HTR-8/SVneo (cell line): ENCODE results near the gene SLC6A5.
A peak's percentile ranks its signal among the peaks of the same experiment; 100 is the strongest.
"Not testable (repeated sequence)": the region's sequence is repeated elsewhere in the genome, so short reads cannot be mapped to it uniquely, and the experiment has no call there.

Experiments used
- DNase-seq: peaks from one replicate; pipeline ENCODE4 v3.0.0; 2011; ENCODE audit warnings: low spot score, mixed read lengths; ENCODE audit not compliant: insufficient read length
- FAIRE-seq: peaks from 2 replicates; lab custom pipeline; 2011; peaks lifted over from hg19 to GRCh38; lab: Jason Lieb, UNC

SLC6A5 gene

GRCh38 chr11:20599221-20600019, at the start of gene SLC6A5:
TSS of gene SLC6A5 (plus strand) at chr11:20599608. CDS start at chr11:20599673, 65 bp downstream.
- DNase-seq (peak; percentile 48), FAIRE-seq (no peak)

GRCh38 chr11:20551096-20551495, 48.3 kb upstream of the SLC6A5 start:
- FAIRE-seq (no peak), DNase-seq (no peak)

- DNase-seq (no peak), FAIRE-seq (no peak)
Observed at GRCh38 chr11:20555783-20556182, 43.6 kb upstream of the SLC6A5 start.

- not testable (repeated sequence) for DNase-seq, FAIRE-seq
Observed at GRCh38 chr11:20556396-20556795, 43.0 kb upstream of the SLC6A5 start.

DNA sequence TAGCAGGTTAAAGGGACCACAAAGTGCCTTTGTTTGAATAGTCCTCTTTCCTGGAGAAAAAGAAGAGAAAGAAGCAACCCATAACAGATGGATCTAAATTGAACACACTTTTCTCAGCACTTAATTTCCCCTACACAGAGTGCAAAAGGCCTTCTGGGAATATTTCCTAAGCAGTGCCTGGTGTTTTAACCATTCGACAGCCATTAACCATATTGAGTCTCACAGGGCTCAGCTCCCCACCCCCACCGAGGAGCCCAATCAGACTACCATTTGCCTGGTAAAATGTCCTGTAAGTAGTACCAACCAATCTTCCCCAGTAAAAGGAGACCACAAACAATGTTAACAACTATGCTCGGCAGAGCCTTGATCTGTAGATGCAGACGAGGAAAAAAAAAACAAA, 40.7 kb upstream of the SLC6A5 start:
- FAIRE-seq: no peak
- DNase-seq: no peak

- DNase-seq (no peak), FAIRE-seq (no peak)
Observed at GRCh38 chr11:20559523-20560300, 39.7 kb upstream of the SLC6A5 start.

DNA sequence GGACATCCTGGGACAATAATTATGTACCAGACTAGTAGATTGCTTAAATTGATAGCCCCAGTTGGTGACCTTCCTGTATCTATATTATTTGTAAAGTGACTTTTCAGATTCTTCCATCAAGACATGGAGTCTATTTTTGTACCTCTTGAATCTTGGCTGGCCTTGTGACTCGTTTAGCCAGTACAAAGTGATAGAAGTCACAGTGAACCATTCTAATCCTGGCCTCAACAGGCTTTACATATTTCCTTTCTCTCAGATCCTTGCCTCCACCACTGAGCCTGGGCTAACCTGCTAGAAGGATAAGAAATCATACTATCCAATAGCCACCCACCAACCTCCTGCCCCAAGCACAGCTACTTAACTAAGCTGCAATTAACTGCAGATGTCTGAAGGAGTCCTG, 37.5 kb upstream of the SLC6A5 start:
- DNase-seq (no peak), FAIRE-seq (no peak)

DNA sequence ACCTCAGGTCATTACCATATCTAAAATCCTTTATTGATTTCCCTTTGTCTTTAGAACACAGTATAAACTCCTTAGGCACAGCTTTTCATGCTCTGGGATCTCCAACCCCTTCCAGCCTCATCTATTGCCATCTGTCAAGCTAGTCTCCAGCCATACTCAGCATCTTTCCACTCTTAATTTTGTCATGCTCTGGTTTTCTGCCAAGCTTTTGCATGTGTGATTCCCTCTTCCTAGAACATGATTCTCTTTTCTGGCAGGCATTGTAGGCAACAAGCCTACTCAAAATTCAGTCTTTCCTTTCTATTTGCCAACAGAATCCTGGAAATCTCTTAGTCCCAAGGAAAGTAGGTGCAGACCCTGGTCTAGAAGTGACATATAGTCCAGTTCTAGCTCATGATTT, 35.5 kb upstream of the SLC6A5 start:
- no peak for FAIRE-seq
- DNase-seq: no peak

- DNase-seq (no peak), FAIRE-seq (no peak)
Observed at GRCh38 chr11:20564846-20565635, 34.4 kb upstream of the SLC6A5 start.

DNA sequence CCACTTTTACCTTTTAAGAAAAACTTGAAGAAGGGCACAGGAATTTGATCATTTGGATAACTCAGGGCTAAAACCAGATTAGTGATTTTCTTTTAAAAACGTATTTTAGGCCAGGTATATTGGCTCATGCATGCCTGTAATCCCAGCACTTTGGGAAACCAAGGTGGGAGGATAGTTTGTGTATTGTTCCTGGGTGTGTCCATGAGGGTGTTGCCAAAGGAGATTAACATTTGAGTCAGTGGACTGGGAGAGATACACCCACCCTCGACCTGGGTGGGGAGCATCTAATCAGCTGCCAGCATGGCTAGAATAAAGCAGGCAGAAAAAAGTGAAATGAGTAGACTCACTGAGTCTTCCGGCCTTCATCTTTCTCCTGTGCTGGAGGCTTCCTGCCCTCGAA, 33.3 kb upstream of the SLC6A5 start:
- not testable (repeated sequence) for DNase-seq, FAIRE-seq

- no peak for FAIRE-seq
- no peak for DNase-seq
Observed at GRCh38 chr11:20566591-20567434, 32.6 kb upstream of the SLC6A5 start.

DNA sequence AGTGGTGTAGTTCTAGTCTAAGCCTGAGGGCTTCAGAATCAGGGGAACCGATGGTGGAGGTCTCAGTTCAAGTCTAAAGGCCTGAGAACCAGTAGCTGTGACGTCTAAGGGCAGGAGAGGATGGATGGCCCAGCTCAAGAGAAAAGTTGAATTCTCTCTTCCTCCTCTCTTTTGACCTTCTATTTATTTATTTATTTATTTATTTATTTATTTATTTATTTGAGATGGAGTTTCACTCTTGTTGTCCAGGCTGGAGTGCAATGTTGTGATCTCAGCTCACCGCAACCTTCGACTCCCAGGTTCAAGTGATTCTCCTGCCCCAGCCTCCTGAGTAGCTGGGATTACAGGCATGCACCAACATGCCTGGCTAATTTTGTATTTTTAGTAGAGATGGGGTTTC, 19.7 kb upstream of the SLC6A5 start:
- FAIRE-seq: not testable (repeated sequence)

DNA sequence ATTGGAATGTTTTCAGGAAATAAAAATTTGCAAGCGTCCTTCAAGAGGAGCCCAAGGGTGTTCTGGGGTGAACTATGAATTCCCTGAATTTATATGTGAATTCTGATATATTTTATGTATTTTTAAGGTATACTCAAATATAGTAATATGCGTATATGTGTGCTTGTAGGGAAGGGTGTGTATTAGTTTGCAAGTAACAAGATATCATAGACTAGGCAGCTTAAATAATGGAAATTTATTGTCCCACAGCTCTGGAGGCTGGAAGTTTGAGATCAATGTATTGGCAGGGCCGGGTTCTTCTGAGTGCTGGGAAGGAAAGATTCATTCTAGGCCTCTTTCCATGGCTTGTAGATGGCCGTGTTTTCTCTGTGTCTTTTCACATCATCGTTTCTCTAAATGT, 16.2 kb upstream of the SLC6A5 start:
- DNase-seq: no peak
- FAIRE-seq: no peak

More for the DNA sequence above, 19.7 kb upstream of the SLC6A5 start:
- DNase-seq: not testable (repeated sequence)

GRCh38 chr11:20584093-20584774, 15.2 kb upstream of the SLC6A5 start:
- DNase-seq (no peak), FAIRE-seq (no peak)

GRCh38 chr11:20589796-20590195, 9.6 kb upstream of the SLC6A5 start:
- FAIRE-seq: no peak
- no peak for DNase-seq

- FAIRE-seq: no peak
- DNase-seq: no peak
Observed at GRCh38 chr11:20590381-20590780, 9.0 kb upstream of the SLC6A5 start.

DNA sequence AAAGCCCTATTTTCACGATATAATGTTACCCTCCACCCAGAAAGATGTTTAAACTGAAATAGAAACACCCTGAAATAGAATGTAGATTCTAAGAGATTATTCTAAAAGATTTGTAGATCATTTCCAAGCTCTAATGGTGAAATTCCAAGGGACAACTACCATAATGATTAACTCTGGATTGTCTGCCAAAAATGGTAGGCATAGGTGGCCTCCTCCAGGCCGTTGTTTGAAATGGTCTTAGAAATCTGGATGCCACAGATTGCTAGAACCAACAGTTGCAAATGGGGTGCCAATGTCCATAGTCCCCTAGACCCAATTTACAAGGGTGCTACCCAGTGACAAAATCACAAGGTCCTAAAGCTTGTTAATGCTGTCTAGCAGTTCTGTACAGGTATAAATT, 6.7 kb upstream of the SLC6A5 start:
- FAIRE-seq (no peak), DNase-seq (no peak)

DNA sequence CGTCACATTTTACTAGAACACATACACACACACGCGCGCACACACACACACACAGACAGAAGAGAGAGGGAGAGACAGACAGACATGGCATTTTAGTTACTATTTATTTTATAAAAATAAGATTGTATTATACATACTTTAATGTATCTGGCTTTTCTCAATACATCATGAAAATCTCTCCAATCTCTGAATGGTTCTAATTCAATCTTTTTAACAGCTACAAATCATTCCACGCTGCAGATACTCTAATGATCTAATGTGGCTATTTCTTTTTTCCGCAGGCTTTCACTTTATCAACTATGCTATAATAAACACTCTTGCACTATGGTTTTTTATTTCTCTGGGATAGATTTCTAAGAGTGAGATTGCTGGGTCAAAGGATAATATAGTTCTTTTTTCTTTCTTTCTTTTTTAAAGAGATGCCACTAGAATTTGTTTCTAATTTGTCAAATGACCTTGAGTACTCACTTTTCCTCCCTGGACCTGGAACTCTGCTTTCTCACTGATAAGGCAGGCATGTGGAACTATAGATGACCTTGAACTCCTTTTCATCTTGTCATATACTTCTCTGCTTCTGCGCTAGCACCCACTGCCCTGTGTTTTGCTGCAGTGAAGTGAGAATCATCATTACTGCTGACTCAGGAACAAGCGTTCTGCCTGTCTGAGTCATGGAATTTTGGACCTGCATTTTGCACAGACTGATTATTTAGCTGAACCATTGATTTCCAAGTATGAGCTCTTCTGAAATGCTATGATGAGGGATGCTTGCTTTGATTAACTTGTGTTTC, 4.9 kb upstream of the SLC6A5 start:
- no peak for FAIRE-seq
- no peak for DNase-seq
